CD4-positive, alpha-beta T cell treated with Interleukin-12 subunit alpha and Interleukin-12 subunit beta, for 1 hour (primary cell): Measurements from ENCODE around the gene TNFAIP6.
"Not testable (repeated sequence)": the region's sequence is repeated elsewhere in the genome, so short reads cannot be mapped to it uniquely, and the experiment has no call there.

Experiments
- DNase-seq: peaks from one replicate; pipeline ENCODE4 v3.0.0-alpha.2; 2020

The TNFAIP6 gene

GRCh38 chr2:151357359-151357758 lies at the start of gene TNFAIP6:
TNFAIP6 (plus strand) TSS chr2:151357592; CDS start chr2:151357667, 75 bp downstream.
- no peak for DNase-seq

GRCh38 chr2:151310313-151310712 lies 47.1 kb upstream of the TNFAIP6 start:
- not testable (repeated sequence) for DNase-seq

DNA sequence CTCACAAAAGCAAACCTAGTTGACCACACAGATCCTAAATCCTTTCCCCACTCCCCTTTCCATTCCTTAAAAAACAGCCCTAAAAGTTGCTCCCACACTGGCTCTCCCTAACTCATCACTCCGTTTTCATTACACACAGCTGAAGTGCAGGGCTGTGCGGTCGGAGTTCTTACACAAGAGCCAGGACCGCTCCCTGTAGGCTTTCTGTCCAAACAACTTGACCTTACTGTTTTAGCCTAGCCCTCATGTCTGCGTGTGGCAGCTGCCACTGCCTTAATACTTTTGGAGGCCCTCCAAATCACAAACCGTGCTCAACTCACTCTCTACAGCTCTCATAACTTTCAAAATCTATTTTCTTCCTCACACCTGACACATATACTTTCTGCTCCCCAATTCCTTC lies 45.0 kb upstream of the TNFAIP6 start:
- not testable (repeated sequence) for DNase-seq

GRCh38 chr2:151315381-151315903 lies 42.0 kb upstream of the TNFAIP6 start:
- no peak for DNase-seq

- DNase-seq, result no peak
Measured at GRCh38 chr2:151325581-151326095, 31.8 kb upstream of the TNFAIP6 start.

DNA sequence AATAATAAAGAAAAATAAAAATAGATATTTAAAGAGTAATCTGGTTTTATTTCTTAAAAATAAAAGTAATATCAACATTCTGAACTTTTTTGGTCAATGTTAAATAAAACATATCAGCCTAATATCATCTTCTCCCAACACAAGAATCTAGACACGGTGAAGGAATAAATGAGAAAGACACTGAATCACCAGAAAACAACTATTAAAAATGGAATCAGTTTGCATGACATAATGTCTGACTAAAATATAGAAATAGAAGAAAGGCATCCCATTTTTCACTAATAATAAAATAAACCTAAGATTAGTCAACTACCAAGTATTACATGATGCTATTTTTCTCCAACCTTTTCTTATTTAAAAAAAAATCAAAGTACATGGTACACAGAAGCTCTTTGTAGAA lies 30.8 kb upstream of the TNFAIP6 start:
- DNase-seq, result no peak

GRCh38 chr2:151329998-151330397 lies 27.4 kb upstream of the TNFAIP6 start:
- no peak for DNase-seq

GRCh38 chr2:151333083-151333482 lies 24.3 kb upstream of the TNFAIP6 start:
- no peak for DNase-seq

DNA sequence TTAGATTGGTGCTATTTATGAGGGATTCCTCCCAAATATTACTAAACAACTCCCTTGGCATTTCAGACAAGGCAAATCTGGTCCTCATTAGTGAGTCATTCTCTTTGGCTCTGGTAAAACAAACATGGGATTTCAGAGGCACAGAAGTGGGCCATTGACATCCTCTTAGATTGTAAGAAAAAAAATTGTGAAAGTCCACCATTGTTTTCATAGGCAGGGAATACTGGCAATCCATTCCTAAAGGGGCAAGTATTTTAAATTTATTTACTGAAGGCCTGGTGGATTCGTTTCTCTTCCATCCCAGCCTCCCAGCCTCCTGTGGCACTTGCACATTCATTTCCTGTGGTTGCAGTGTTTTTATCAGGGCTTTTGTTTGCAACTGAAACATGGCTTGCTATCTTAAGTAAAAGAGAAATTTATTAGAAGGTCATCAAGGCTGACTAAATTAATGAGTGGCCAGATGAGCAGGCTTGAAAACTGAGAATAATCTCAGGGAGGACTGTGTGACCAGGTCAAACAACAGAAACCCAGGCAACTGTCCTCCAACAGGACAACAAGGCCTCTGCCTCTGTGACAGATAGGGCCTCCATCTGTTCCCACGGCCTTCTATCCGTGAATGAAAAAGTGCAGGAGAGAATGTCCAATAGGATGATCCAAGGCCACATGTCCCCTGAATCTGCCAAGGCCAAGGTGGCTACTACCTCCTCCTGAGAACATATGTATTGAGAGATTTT lies 23.1 kb upstream of the TNFAIP6 start:
- no peak for DNase-seq

- no peak for DNase-seq
Measured at GRCh38 chr2:151336863-151337371, 20.5 kb upstream of the TNFAIP6 start.

- no peak for DNase-seq
Measured at GRCh38 chr2:151337643-151338042, 19.7 kb upstream of the TNFAIP6 start.

GRCh38 chr2:151338115-151338514 lies 19.3 kb upstream of the TNFAIP6 start:
- DNase-seq, result no peak

DNA sequence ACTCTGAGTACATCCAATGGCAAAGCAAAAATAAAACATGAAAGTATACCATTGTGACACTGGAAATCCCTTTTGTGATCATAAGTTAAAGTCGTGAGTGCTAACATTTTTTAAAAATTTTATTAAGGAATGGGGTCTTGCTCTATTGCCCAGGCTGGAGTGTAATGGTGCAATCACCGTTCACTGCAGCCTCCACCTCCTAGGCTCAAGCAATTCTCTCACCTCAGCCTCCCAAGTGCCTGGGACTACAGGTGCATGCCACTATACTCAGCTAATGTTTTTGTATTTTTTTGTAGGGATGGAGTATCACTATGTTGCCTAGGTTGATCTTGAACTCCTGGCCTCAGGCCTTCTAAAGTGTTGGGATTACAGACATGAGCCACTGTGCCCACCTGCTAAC lies 14.3 kb upstream of the TNFAIP6 start:
- no peak for DNase-seq

DNA sequence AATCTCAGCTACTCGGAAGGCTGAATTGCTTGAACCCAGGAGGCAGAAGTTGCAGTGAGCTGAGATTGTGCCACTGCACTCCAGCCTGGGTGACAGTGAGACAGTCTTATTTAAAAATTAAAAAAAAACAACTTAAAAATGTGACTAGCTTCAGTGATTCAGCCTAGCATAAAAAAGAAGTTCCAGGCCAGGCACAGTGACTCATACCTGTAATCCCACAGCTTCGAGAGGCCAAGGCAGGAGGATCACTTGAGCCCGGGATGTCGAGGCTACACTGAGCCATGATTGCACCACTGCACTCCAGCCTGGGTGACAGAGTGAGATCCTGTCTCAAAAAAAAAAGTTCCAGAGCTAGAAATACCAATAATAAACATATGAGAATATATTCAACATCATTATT lies 13.2 kb upstream of the TNFAIP6 start:
- DNase-seq, result not testable (repeated sequence)

DNA sequence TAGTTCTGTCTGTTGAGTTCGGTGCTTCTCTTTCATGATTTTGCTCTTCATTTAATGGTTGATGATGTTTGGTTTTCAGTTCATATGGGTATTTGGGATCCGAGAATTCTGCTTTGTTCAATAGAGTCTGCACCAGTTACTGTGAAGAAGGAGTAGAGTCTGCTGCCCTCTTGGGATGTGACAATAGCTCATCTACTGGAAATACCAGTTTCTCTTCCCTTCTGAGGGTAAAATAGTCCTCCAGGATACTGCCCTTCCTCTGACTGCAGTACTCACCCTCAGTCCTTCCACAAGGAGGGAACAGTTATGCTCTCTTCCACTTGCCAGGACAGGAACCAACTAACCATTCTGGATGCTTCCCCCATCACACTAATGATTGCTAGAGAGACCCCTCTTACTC lies 12.5 kb upstream of the TNFAIP6 start:
- no peak for DNase-seq

- DNase-seq, result no peak
Measured at GRCh38 chr2:151347294-151347693, 10.1 kb upstream of the TNFAIP6 start.

- no peak for DNase-seq
Measured at GRCh38 chr2:151347906-151348305, 9.5 kb upstream of the TNFAIP6 start.

DNA sequence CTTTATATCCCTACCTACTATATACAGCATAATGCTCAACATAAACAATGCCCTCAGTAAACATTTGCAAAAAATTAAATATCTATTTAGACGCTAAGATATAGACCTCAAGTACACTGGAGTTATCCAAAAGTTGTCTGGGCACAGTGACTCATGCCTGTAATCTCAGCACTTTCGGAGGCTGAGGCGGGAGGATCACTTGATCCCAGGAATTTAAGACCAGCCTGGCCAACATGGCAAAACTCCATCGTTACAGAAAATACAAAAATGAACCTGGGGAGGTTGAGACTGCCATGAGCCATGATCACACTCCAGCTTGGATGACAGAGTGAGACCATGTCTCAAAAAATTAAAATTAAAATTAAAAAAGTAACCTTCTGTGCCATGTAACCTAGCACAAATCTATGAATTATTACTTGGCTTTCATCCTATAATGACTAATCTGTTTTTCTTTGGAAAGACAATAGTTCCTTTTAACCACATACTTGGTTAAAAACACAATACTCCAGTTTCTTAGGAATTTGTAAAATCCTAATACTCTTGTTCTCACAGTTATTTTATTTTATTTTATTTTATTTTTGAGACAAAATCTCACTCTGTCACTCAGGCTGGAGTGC lies 6.7 kb upstream of the TNFAIP6 start:
- DNase-seq, result no peak

DNA sequence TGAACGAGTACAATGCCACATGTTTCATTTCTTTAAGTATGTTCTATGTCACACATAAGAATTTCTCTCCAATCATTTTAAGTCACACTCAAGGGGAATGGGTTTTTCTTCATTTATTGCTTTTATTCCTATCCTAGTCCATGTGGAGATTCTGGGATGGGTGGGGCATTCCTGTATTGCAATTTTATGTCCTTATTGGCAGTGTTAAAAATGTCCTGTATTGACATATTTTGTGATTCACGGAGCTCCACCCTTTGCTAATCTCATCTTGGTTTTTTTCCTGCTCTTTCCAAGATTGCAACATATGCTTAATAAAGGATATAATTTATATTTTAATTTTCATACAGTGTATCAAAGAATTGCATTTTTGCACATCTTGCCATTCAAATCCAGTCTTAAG lies 3.4 kb upstream of the TNFAIP6 start:
- DNase-seq, result no peak

- DNase-seq, result no peak
Measured at GRCh38 chr2:151354807-151355206, 2.6 kb upstream of the TNFAIP6 start.

DNA sequence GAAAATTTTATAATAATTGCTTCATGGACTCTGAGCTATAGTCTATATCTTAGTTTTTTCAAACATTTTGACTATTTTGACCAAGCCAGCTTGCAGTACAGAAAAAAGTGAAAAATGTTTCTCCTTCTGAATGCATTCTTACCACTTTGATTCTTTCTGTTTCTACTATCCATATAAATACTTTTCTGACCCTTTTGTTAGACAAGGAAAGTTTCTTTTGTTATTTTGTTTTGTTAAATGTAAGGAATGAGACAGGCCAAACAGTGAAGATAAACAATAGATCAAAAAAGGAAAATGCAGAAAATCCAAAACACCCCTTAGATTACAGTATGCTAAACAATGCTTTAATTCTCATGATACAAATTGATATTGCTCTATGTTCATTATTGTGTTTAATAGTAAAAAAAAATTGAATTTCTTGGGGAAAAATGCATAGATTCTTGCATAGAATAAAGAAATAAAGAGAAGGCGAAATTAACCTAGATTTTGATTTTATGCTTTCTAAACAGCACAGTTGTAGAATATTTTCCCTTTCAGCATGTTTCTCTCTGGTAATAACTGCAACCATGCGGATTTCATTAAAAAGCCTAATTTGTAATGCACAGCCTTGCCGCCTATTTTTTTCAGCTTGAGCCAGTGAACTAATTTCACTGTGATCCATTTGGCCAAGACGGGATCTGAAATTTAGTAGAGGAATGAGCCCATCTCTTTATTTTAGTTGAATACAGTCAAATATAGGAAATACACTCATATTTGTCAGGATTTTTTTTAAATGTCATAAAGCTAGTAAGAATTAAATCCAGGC lies 976 bp downstream of the TNFAIP6 start:
- no peak for DNase-seq

- no peak for DNase-seq
Measured at GRCh38 chr2:151359768-151360461, 2.5 kb downstream of the TNFAIP6 start.
